OCI-LY7 (cell line): ENCODE results near the gene SSNA1. TPM values are rescaled to one million over a fixed set of nuclear protein-coding genes. Genes with fewer than 3 reads are reported as not detected.

Experiments
- BruUV-seq: library from RNA; stranded (reverse); fragments of 400-500 nt; replicated peaks from 2 replicates; lab custom pipeline; 2021; lab: Mats Ljungman, UMichigan
- CTCF ChIA-PET: fragments of 300-600 bp; sonication (Branson Sonifier 250); formaldehyde crosslinking; loops from one replicate; lab custom pipeline; 2022; ENCODE audit warnings: antibody characterized with exemption; ENCODE audit not compliant: unreplicated experiment; lab: Charles Lee
- POLR2A ChIA-PET: fragments of 300-600 bp; sonication (Branson Sonifier 250); formaldehyde crosslinking; loops from one replicate; lab custom pipeline; 2022; ENCODE audit warnings: antibody characterized with exemption; lab: Charles Lee
- DNase-seq: peaks from one replicate; pipeline ENCODE4 v3.0.0-alpha.2; 2015; ENCODE audit warnings: low spot score
- H2AFZ ChIP-seq: fragments of 200-600 bp; sonication (generic), shearing (Covaris generic); 2 replicates; pipeline ENCODE4 v1.6.1; 2014; ENCODE audit warnings: mild to moderate bottlenecking, antibody characterized with exemption, low read length, moderate library complexity
- H3K27ac ChIP-seq: fragments of 200-600 bp; sonication (generic); 2 replicates; pipeline ENCODE4 v1.5.1; 2014; ENCODE audit warnings: mixed run types, low read depth, mild to moderate bottlenecking, moderate library complexity, low read length, inconsistent platforms; ENCODE audit not compliant: poor library complexity, severe bottlenecking
- H3K36me3 ChIP-seq: fragments of 200-600 bp; sonication (generic); 2 replicates; pipeline ENCODE4 v1.6.1; 2014; ENCODE audit warnings: mild to moderate bottlenecking, antibody characterized with exemption, low read length, moderate library complexity, mixed read lengths; ENCODE audit not compliant: insufficient read depth
- H3K4me1 ChIP-seq: fragments of 200-600 bp; sonication (generic); 2 replicates; pipeline ENCODE4 v1.5.1; 2014; ENCODE audit warnings: mild to moderate bottlenecking, low read length; ENCODE audit not compliant: insufficient read depth, poor library complexity, severe bottlenecking
- H3K4me2 ChIP-seq: fragments of 200-600 bp; sonication (generic); 2 replicates; pipeline ENCODE4 v1.6.1; 2014; ENCODE audit warnings: mild to moderate bottlenecking, low read length
- H3K4me3 ChIP-seq: fragments of 200-600 bp; sonication (generic); 2 replicates; pipeline ENCODE4 v1.5.1; 2014; ENCODE audit warnings: mild to moderate bottlenecking, low read depth, low read length; ENCODE audit not compliant: poor library complexity, severe bottlenecking
- H3K79me2 ChIP-seq: fragments of 200-600 bp; sonication (generic); 2 replicates; pipeline ENCODE4 v1.6.1; 2016; ENCODE audit warnings: low read depth, mild to moderate bottlenecking, low read length, moderate library complexity, mixed read lengths; ENCODE audit not compliant: insufficient read depth
- H3K9me2 ChIP-seq: fragments of 200-600 bp; sonication (generic); 2 replicates; pipeline ENCODE4 v1.6.1; 2016; ENCODE audit warnings: mild to moderate bottlenecking, low read length, mixed read lengths; ENCODE audit not compliant: insufficient read depth
- H3K9me3 ChIP-seq: fragments of 200-600 bp; sonication (generic); 2 replicates; pipeline ENCODE4 v1.6.1; 2014; ENCODE audit warnings: mild to moderate bottlenecking, mixed run types, low read length, mixed read lengths
- H4K20me1 ChIP-seq: fragments of 200-600 bp; sonication (generic); 2 replicates; pipeline ENCODE4 v1.6.1; 2014; ENCODE audit warnings: mild to moderate bottlenecking, antibody characterized with exemption, low read length, moderate library complexity, mixed read lengths; ENCODE audit not compliant: insufficient read depth
- CTCF ChIP-seq: fragments of 200-600 bp; sonication (generic); conservative IDR thresholded peaks from 2 replicates; pipeline ENCODE4 v1.5.1; 2014; ENCODE audit warnings: mild to moderate bottlenecking, antibody characterized with exemption, low read length, moderate library complexity, mixed read lengths
- EZH2phosphoT487 ChIP-seq: fragments of 200-600 bp; sonication (generic); IDR thresholded peaks from 2 replicates; pipeline ENCODE4 v1.6.1; 2018; ENCODE audit warnings: low read depth, borderline replicate concordance, mild to moderate bottlenecking, mixed run types, antibody characterized with exemption, low read length, moderate library complexity, mixed read lengths
- intact Hi-C: fragments of 100-400 bp; cut with micrococcal nuclease; formaldehyde crosslinking; loops from one replicate; pipeline ENCODE4 v1.10.0; 2022; ENCODE audit not compliant: unreplicated experiment
- total RNA-seq, 2 experiments: library from RNA; depleted of rRNA in 1 of 2; stranded (reverse); fragments of >200 nt in 1 of 2; shearing (Covaris generic) in 1 of 2; gene quantifications; 2 replicates each; pipeline ENCODE4 v1.2.3, GENCODE V29; 2014 to 2022

SSNA1 gene
- total RNA-seq, 2 experiments from 2014 or later = 71.0 to 111 TPM

DNA sequence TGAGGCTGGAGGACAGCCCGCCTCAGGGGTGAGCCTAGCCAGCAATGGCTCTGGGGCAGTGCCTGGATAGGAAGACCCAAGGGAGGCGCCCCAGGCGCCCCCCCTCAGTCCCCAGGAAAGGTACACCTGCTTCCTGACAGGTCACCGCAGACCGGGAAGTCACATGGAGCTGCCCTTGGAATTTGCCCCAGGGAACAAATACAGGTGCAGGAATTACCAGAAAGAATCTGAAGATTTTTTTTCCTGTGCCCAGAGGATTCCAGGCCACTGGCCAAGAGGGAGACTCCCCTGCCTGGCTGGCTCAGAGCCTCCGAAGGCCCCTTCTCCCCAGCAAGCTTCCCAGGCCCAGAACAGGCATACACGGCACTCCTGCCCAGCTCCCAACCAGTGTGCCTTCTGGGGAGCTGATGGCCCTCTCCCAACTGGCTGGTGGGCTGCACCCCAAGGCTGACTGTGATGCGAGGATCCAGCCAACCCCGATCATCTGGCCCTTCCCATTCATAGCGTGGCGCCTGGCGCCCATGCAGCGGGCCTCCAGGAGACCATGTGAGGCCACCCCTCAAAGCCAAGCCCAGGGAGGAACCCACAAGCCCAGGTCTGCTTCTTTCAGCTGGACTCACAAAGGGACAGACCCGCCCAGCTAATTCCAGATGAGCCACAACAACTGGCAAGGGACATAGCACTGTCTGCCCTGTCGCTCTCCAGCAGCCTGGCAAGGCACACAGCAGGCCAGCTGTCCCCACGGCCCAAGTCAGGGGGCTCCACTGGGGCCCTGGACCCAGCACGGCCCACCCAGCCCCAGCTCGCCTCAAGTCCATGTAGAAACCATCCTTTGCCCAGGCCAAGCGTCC lies 9.8 kb downstream of the SSNA1 start:
- CTCF ChIA-PET = no interaction called here

GRCh38 chr9:137198902-137199283 lies 10.4 kb downstream of the SSNA1 start:
- no peak overlapping the region for H3K4me2 ChIP-seq
- H3K9me3 ChIP-seq = no peaks in the 10 kb centered on the region
- intact Hi-C loops = no loop called here
- no peak overlapping the region for H2AFZ ChIP-seq
- H3K27ac ChIP-seq = no peak overlapping the region
- no peaks in the 10 kb centered on the region for H3K36me3 ChIP-seq
- CTCF ChIA-PET = no interaction called here
- DNase-seq = no peak
- H3K79me2 ChIP-seq = peaks cover 27% of the 10 kb centered on the region
- POLR2A ChIA-PET = no interaction called here
- no peak overlapping the region for H3K4me3 ChIP-seq
- peaks cover under 1% of the 10 kb centered on the region; the same call in 1 of the 2 replicates for H4K20me1 ChIP-seq
- peaks cover 25% of the 10 kb centered on the region for H3K4me1 ChIP-seq
- H3K9me2 ChIP-seq = no peaks in the 10 kb centered on the region
- no peak for TF ChIP-seq CTCF
- TF ChIP-seq EZH2phosphoT487 = no peak
- BruUV-seq = no TSS peak

More for the DNA sequence above, 9.8 kb downstream of the SSNA1 start:
- H3K9me3 ChIP-seq = no peaks in the 10 kb centered on the region
- POLR2A ChIA-PET = no interaction called here
- H3K36me3 ChIP-seq = no peaks in the 10 kb centered on the region
- H4K20me1 ChIP-seq = no peaks in the 10 kb centered on the region
- no peak for DNase-seq
- peaks cover 19% of the 10 kb centered on the region for H3K4me1 ChIP-seq
- H3K4me3 ChIP-seq = no peak overlapping the region
- no peaks in the 10 kb centered on the region for H3K9me2 ChIP-seq
- H3K4me2 ChIP-seq = no peak overlapping the region
- no peak overlapping the region for H2AFZ ChIP-seq
- intact Hi-C loops = no loop called here
- H3K79me2 ChIP-seq = peaks cover 22% of the 10 kb centered on the region
- no peak for TF ChIP-seq EZH2phosphoT487
- no peak for TF ChIP-seq CTCF
- H3K27ac ChIP-seq = no peak overlapping the region
- no TSS peak for BruUV-seq
